Measurements from ENCODE around the gene C10orf71.

Gene C10orf71

GRCh38 chr10:49298983-49299815, at the start of gene C10orf71:
C10orf71 (plus strand) TSS chr10:49299170; CDS start chr10:49322546, 23,376 bp downstream.
- no peak within 1 kb of the TSS for H3K4me3 ChIP-seq (ENCODE audit: low read depth, low read length)
- DNase-seq (ENCODE audit: low read depth), result no peak

GRCh38 chr10:49252313-49253034, 46.5 kb upstream of the C10orf71 start:
- no peak overlapping the region for H3K4me3 ChIP-seq (ENCODE audit: low read depth, low read length)
- no peak for DNase-seq (ENCODE audit: low read depth)

- no peak overlapping the region for H3K4me3 ChIP-seq (ENCODE audit: low read depth, low read length)
- no peak for DNase-seq (ENCODE audit: low read depth)
Measured at GRCh38 chr10:49253340-49253906, 45.5 kb upstream of the C10orf71 start.

GRCh38 chr10:49254150-49254549, 44.8 kb upstream of the C10orf71 start:
- H3K4me3 ChIP-seq (ENCODE audit: low read depth, low read length), result no peak overlapping the region
- no peak for DNase-seq (ENCODE audit: low read depth)

- no peak overlapping the region for H3K4me3 ChIP-seq (ENCODE audit: low read depth, low read length)
- no peak for DNase-seq (ENCODE audit: low read depth)
Measured at GRCh38 chr10:49254556-49255318, 44.2 kb upstream of the C10orf71 start.

GRCh38 chr10:49255883-49256282, 43.1 kb upstream of the C10orf71 start:
- no peak for DNase-seq (ENCODE audit: low read depth)
- H3K4me3 ChIP-seq (ENCODE audit: low read depth, low read length), result no peak overlapping the region

- no peak for DNase-seq (ENCODE audit: low read depth)
- no peak overlapping the region for H3K4me3 ChIP-seq (ENCODE audit: low read depth, low read length)
Measured at GRCh38 chr10:49257154-49257553, 41.8 kb upstream of the C10orf71 start.

- no peak for DNase-seq (ENCODE audit: low read depth)
Measured at GRCh38 chr10:49257626-49258349, 41.2 kb upstream of the C10orf71 start.

GRCh38 chr10:49258350-49258683, 40.7 kb upstream of the C10orf71 start:
- DNase-seq (ENCODE audit: low read depth), result no peak
- no peak overlapping the region for H3K4me3 ChIP-seq (ENCODE audit: low read depth, low read length)

More at GRCh38 chr10:49257626-49258349, 41.2 kb upstream of the C10orf71 start:
- no peak overlapping the region for H3K4me3 ChIP-seq (ENCODE audit: low read depth, low read length)

GRCh38 chr10:49260644-49261296, 38.2 kb upstream of the C10orf71 start:
- no peak overlapping the region for H3K4me3 ChIP-seq (ENCODE audit: low read depth, low read length)
- no peak for DNase-seq (ENCODE audit: low read depth)

GRCh38 chr10:49263591-49263990, 35.4 kb upstream of the C10orf71 start:
- no peak overlapping the region for H3K4me3 ChIP-seq (ENCODE audit: low read depth, low read length)
- no peak for DNase-seq (ENCODE audit: low read depth)

- H3K4me3 ChIP-seq (ENCODE audit: low read depth, low read length), result no peak overlapping the region
- DNase-seq (ENCODE audit: low read depth), result no peak
Measured at GRCh38 chr10:49264177-49264677, 34.7 kb upstream of the C10orf71 start.

GRCh38 chr10:49265885-49266284, 33.1 kb upstream of the C10orf71 start:
- no peak for DNase-seq (ENCODE audit: low read depth)
- H3K4me3 ChIP-seq (ENCODE audit: low read depth, low read length), result no peak overlapping the region

GRCh38 chr10:49268185-49268584, 30.8 kb upstream of the C10orf71 start:
- H3K4me3 ChIP-seq (ENCODE audit: low read depth, low read length), result no peak overlapping the region
- DNase-seq (ENCODE audit: low read depth), result no peak

- DNase-seq (ENCODE audit: low read depth), result no peak
Measured at GRCh38 chr10:49269523-49269922, 29.4 kb upstream of the C10orf71 start.

GRCh38 chr10:49270565-49270964, 28.4 kb upstream of the C10orf71 start:
- H3K4me3 ChIP-seq (ENCODE audit: low read depth, low read length), result no peak overlapping the region
- DNase-seq (ENCODE audit: low read depth), result no peak

More at GRCh38 chr10:49269523-49269922, 29.4 kb upstream of the C10orf71 start:
- no peak overlapping the region for H3K4me3 ChIP-seq (ENCODE audit: low read depth, low read length)

GRCh38 chr10:49271346-49271745, 27.6 kb upstream of the C10orf71 start:
- no peak overlapping the region for H3K4me3 ChIP-seq (ENCODE audit: low read depth, low read length)
- no peak for DNase-seq (ENCODE audit: low read depth)

GRCh38 chr10:49272251-49273081, 26.5 kb upstream of the C10orf71 start:
- DNase-seq (ENCODE audit: low read depth), result peak; percentile 41
- no peak overlapping the region for H3K4me3 ChIP-seq (ENCODE audit: low read depth, low read length)

Data from skeletal muscle cell (primary cell).